H9 (cell line): ENCODE results near the gene CDH4. TPM values are rescaled to one million over a fixed set of nuclear protein-coding genes. Genes with fewer than 3 reads are reported as not detected.

ENCODE experiments used
- DNase-seq: peaks from one replicate; pipeline ENCODE4 v3.0.0-alpha.2; 2017
- H2AFZ ChIP-seq: one replicate; pipeline ENCODE4 v1.6.1; 2013; ENCODE audit warnings: mild to moderate bottlenecking, low read length, control low read depth, moderate library complexity
- H2AK5ac ChIP-seq: 2 replicates; pipeline ENCODE4 v1.6.1; 2013; ENCODE audit warnings: low read length, control low read depth, mixed read lengths; ENCODE audit not compliant: insufficient read length
- H2BK120ac ChIP-seq: one replicate; pipeline ENCODE4 v1.6.1; 2013; ENCODE audit warnings: low read depth, mild to moderate bottlenecking, low read length, control low read depth, inconsistent platforms; ENCODE audit not compliant: poor library complexity, severe bottlenecking
- H2BK12ac ChIP-seq: 2 replicates; pipeline ENCODE4 v1.6.1; 2013; ENCODE audit warnings: low read length, control low read depth, mixed read lengths, low read depth; ENCODE audit not compliant: insufficient read length
- H2BK15ac ChIP-seq: 2 replicates; pipeline ENCODE4 v1.6.1; 2013; ENCODE audit warnings: low read depth, low read length, control low read depth
- H2BK20ac ChIP-seq: one replicate; pipeline ENCODE4 v1.6.1; 2013; ENCODE audit warnings: low read depth, mild to moderate bottlenecking, low read length, control low read depth, inconsistent platforms; ENCODE audit not compliant: poor library complexity, severe bottlenecking
- H2BK5ac ChIP-seq: 2 replicates; pipeline ENCODE4 v1.6.1; 2013; ENCODE audit warnings: low read length, control low read depth, mixed read lengths; ENCODE audit not compliant: insufficient read length
- H3K14ac ChIP-seq: 2 replicates; pipeline ENCODE4 v1.6.1; 2013; ENCODE audit warnings: low read length, control low read depth; ENCODE audit not compliant: insufficient read depth
- H3K18ac ChIP-seq: 2 replicates; pipeline ENCODE4 v1.6.1; 2013; ENCODE audit warnings: low read depth, mild to moderate bottlenecking, mixed read lengths, low read length, control low read depth; ENCODE audit not compliant: insufficient read length
- H3K23ac ChIP-seq: 2 replicates; pipeline ENCODE4 v1.6.1; 2013; ENCODE audit warnings: low read length, control low read depth, mixed read lengths, low read depth; ENCODE audit not compliant: insufficient read length
- H3K23me2 ChIP-seq: 2 replicates; pipeline ENCODE4 v1.6.1; 2013; ENCODE audit warnings: low read depth, mild to moderate bottlenecking, mixed read lengths, low read length, control low read depth; ENCODE audit not compliant: insufficient read length, poor library complexity, severe bottlenecking
- H3K27ac ChIP-seq: 2 replicates; pipeline ENCODE4 v1.5.1; 2013; ENCODE audit warnings: low read length, control low read depth, mixed read lengths, low read depth; ENCODE audit not compliant: insufficient read length
- H3K27me3 ChIP-seq: 2 replicates; pipeline ENCODE4 v1.6.1; 2013; ENCODE audit warnings: low read length, control low read depth, inconsistent platforms; ENCODE audit not compliant: insufficient read depth
- H3K4ac ChIP-seq: 2 replicates; pipeline ENCODE4 v1.6.1; 2013; ENCODE audit warnings: low read depth, mild to moderate bottlenecking, control low read depth, inconsistent platforms, low read length, moderate library complexity
- H3K4me1 ChIP-seq: 2 replicates; pipeline ENCODE4 v1.6.1; 2013; ENCODE audit warnings: low read length, control low read depth, inconsistent platforms; ENCODE audit not compliant: insufficient read depth
- H3K4me2 ChIP-seq: 2 replicates; pipeline ENCODE4 v1.6.1; 2013; ENCODE audit warnings: low read length, control low read depth, mixed read lengths; ENCODE audit not compliant: insufficient read length, insufficient read depth
- H3K56ac ChIP-seq: 2 replicates; pipeline ENCODE4 v1.6.1; 2013; ENCODE audit warnings: low read depth, mild to moderate bottlenecking, mixed read lengths, low read length, control low read depth; ENCODE audit not compliant: insufficient read length
- H3K79me1 ChIP-seq: 2 replicates; pipeline ENCODE4 v1.6.1; 2013; ENCODE audit warnings: low read depth, mild to moderate bottlenecking, moderate library complexity, low read length, control low read depth, inconsistent platforms; ENCODE audit not compliant: insufficient read depth, poor library complexity, severe bottlenecking
- H3K79me2 ChIP-seq: 2 replicates; pipeline ENCODE4 v1.6.1; 2013; ENCODE audit warnings: low read length, control low read depth, inconsistent platforms; ENCODE audit not compliant: insufficient read depth
- H3K9ac ChIP-seq: 2 replicates; pipeline ENCODE4 v1.6.1; 2013; ENCODE audit warnings: low read length, control low read depth, mixed read lengths; ENCODE audit not compliant: insufficient read length; ENCODE audit errors: extremely low read depth
- H3K9me3 ChIP-seq: one replicate; pipeline ENCODE4 v1.6.1; 2013; ENCODE audit warnings: low read depth, low read length, inconsistent platforms; ENCODE audit not compliant: control insufficient read depth
- H3T11ph ChIP-seq: one replicate; pipeline ENCODE4 v1.6.1; 2013; ENCODE audit warnings: mild to moderate bottlenecking, low read length, control low read depth, inconsistent platforms
- H4K20me1 ChIP-seq: one replicate; pipeline ENCODE4 v1.6.1; 2013; ENCODE audit not compliant: control insufficient read depth, insufficient read length, insufficient read depth
- H4K5ac ChIP-seq: 2 replicates; pipeline ENCODE4 v1.6.1; 2013; ENCODE audit warnings: low read depth, mild to moderate bottlenecking, mixed read lengths, low read length, control low read depth; ENCODE audit not compliant: insufficient read length
- H4K8ac ChIP-seq: replicated peaks from 2 replicates; pipeline ENCODE4 v1.6.1; 2013; ENCODE audit warnings: low read length, control low read depth, mixed read lengths, low read depth; ENCODE audit not compliant: insufficient read length
- H4K91ac ChIP-seq: 2 replicates; pipeline ENCODE4 v1.6.1; 2013; ENCODE audit warnings: low read depth, mild to moderate bottlenecking, moderate library complexity, mixed read lengths, low read length, control low read depth; ENCODE audit not compliant: insufficient read length
- H3K27ac Mint-ChIP-seq, 3 experiments: 2 replicates in 2 of 3; 3 replicates in 1 of 3; pipeline ENCODE4 v1.8.0; 2020 to 2021; ENCODE audit warnings: mixed read lengths in 3 of 3, mild to moderate bottlenecking in 1 of 3, moderate library complexity in 1 of 3
- H3K27me3 Mint-ChIP-seq: 2 replicates; pipeline ENCODE4 v1.8.0; 2021; ENCODE audit warnings: low read depth, mild to moderate bottlenecking, moderate library complexity, mixed read lengths
- H3K36me3 Mint-ChIP-seq, 3 experiments: 2 replicates in 2 of 3; 3 replicates in 1 of 3; pipeline ENCODE4 v1.8.0; 2020 to 2021; ENCODE audit warnings: low read depth in 3 of 3, mixed read lengths in 3 of 3; ENCODE audit not compliant: insufficient read depth in 1 of 3
- H3K4me1 Mint-ChIP-seq, 2 experiments: 2 replicates each; pipeline ENCODE4 v1.8.0; 2020; ENCODE audit warnings: mixed read lengths in 2 of 2
- H3K4me3 Mint-ChIP-seq, 2 experiments: 2 replicates in 1 of 2; 3 replicates in 1 of 2; pipeline ENCODE4 v1.8.0; 2020 to 2021; ENCODE audit warnings: mild to moderate bottlenecking in 2 of 2, mixed read lengths in 2 of 2, moderate library complexity in 1 of 2
- H3K9me3 Mint-ChIP-seq, 2 experiments: 2 replicates in 1 of 2; 3 replicates in 1 of 2; pipeline ENCODE4 v1.8.0; 2020; ENCODE audit warnings: mild to moderate bottlenecking in 2 of 2, mixed read lengths in 2 of 2, moderate library complexity in 1 of 2
- WGBS: extraction: QIAGEN DNeasy Blood & Tissue Kit; methylation state at CpG from one replicate; pipeline ENCODE4 v1.1.7; 2013; ENCODE audit warnings: missing lambda C conversion rate, low lambda C conversion rate, mixed read lengths; ENCODE audit not compliant: insufficient read length; ENCODE audit errors: extremely low coverage; 5-methylcytosine and 5-hydroxymethylcytosine counted together
- total RNA-seq: library from RNA; stranded (reverse); gene quantifications from 2 replicates; pipeline ENCODE4 v1.2.1, GENCODE V29; 2021
- TF ChIP-seq, protein P1 (sequence below): fragments of 200-600 bp; sonication (generic); conservative IDR thresholded peaks from 3 replicates; pipeline ENCODE4 v1.8.0; 2021; ENCODE audit warnings: antibody characterized with exemption, mild to moderate bottlenecking

CDH4 gene
- total RNA-seq, 1 experiment from 2014 or later, result 3.0 TPM

- Histone ChIP-seq H3K23ac (no peak overlapping the region), H4K8ac (no peak overlapping the region), H2AK5ac (no peak overlapping the region), H3K23me2 (no peaks in the 10 kb centered on the region), H2BK15ac (no peak overlapping the region), H4K91ac (no peak overlapping the region), H2BK12ac (no peak overlapping the region), H3K27ac (no peak overlapping the region), H4K5ac (no peak overlapping the region), H2BK120ac (no peak overlapping the region), H4K20me1 (no peaks in the 10 kb centered on the region), H3K4me2 (no peak overlapping the region), H3K27me3 (no peaks in the 10 kb centered on the region; the same call in 1 of the 2 replicates), H3K4me1 (peaks cover 1% of the 10 kb centered on the region; the same call in 1 of the 2 replicates), H2BK20ac (no peak overlapping the region), H3K79me1 (no peaks in the 10 kb centered on the region), H3K14ac (no peak overlapping the region; the same call in 1 of the 2 replicates), H2BK5ac (no peak overlapping the region), H2AFZ (no peak overlapping the region), H3K18ac (no peak overlapping the region), H3T11ph (no peak overlapping the region), H3K4ac (no peak overlapping the region), H3K79me2 (no peaks in the 10 kb centered on the region), H3K56ac (no peak overlapping the region), H3K9ac (no peak overlapping the region), H3K9me3 (no peaks in the 10 kb centered on the region)
- TF ChIP-seq, protein P1, sequence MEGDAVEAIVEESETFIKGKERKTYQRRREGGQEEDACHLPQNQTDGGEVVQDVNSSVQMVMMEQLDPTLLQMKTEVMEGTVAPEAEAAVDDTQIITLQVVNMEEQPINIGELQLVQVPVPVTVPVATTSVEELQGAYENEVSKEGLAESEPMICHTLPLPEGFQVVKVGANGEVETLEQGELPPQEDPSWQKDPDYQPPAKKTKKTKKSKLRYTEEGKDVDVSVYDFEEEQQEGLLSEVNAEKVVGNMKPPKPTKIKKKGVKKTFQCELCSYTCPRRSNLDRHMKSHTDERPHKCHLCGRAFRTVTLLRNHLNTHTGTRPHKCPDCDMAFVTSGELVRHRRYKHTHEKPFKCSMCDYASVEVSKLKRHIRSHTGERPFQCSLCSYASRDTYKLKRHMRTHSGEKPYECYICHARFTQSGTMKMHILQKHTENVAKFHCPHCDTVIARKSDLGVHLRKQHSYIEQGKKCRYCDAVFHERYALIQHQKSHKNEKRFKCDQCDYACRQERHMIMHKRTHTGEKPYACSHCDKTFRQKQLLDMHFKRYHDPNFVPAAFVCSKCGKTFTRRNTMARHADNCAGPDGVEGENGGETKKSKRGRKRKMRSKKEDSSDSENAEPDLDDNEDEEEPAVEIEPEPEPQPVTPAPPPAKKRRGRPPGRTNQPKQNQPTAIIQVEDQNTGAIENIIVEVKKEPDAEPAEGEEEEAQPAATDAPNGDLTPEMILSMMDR, result no peak
- no CpG with 5 or more reads among the region's 11 CpGs for WGBS
- H3K27ac Mint-ChIP-seq, result no peak overlapping the region
- H3K4me1 Mint-ChIP-seq, result peaks cover 7 to 11% of the 10 kb centered on the region in 2 experiments
- no peak overlapping the region for H3K4me3 Mint-ChIP-seq
- no peaks in the 10 kb centered on the region for H3K36me3 Mint-ChIP-seq
- peaks cover 30% of the 10 kb centered on the region for H3K27me3 Mint-ChIP-seq
- no peaks in the 10 kb centered on the region for H3K9me3 Mint-ChIP-seq
- no peak for DNase-seq
These were observed 508.3 kb downstream of the CDH4 start for GRCh38 chr20:61760321-61760720.
